GM19099 (cell line): ENCODE data around the gene ATF5.

ENCODE experiments used
- POLR2A ChIP-seq: IDR thresholded peaks from 3 replicates; pipeline ENCODE4 v1.6.1; 2011; ENCODE audit warnings: low read depth; ENCODE audit not compliant: insufficient read length; ENCODE audit errors: extremely low read depth

The ATF5 gene, protein sequence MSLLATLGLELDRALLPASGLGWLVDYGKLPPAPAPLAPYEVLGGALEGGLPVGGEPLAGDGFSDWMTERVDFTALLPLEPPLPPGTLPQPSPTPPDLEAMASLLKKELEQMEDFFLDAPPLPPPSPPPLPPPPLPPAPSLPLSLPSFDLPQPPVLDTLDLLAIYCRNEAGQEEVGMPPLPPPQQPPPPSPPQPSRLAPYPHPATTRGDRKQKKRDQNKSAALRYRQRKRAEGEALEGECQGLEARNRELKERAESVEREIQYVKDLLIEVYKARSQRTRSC

DNA sequence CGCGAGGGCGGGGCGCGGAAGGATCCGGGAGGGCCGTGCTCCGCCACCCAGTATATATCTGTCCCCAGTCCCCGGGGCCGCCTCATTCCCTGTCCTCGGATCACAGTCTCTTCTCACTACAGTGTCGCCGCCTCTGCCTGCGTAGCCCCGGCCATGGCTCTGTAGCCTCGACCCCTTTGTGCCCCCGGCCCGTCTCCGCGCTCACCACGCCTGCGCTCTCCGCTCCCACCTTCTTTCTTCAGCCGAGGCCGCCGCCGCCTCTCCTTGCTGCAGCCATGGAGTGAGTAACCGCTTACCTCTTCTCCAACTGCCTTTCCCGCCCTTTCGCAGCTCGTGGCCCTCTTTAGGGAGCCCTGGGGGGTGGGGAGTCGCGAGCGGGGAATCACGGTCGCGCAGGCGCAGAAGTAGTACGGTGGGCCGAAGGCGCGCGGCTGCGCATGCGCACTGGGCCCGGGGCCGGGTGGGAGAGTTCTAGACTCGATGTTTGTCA, at the start of gene ATF5, which contains the start of gene NUP62:
Gene ATF5, plus strand, starts transcription at position 85 of the 490 bp plus-strand sequence. CDS start 1,646 bp downstream, outside the sequence.
Gene NUP62, minus strand, starts transcription at position 384 of the 490 bp plus-strand sequence. CDS start 19,697 bp downstream, outside the sequence.
- TF ChIP-seq POLR2A: peak; percentile 90

GRCh38 chr19:49879243-49879963, 49.6 kb upstream of the ATF5 start:
- TF ChIP-seq POLR2A: no peak

- no peak for TF ChIP-seq POLR2A
These were observed 48.7 kb upstream of the ATF5 start for GRCh38 chr19:49880162-49880869.

DNA sequence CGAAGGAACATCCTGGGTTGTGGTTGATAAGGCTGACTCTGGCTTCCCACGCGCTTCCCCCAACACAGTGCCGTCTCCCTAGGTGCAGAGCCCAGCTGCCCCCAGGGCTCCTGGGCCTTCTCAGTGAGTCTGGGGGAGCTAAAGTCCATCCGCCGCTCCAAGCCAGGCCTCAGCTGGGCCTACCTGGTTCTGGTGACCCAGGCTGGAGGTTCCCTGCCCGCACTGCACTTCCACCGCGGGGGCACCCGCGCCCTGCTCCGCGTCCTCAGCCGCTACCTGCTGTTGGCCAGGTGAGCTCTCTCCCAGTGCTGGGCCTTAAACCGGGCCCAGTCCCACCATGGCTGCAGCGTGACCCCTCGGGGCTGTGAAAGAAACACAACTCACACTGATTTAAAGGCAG, 47.8 kb upstream of the ATF5 start:
- TF ChIP-seq POLR2A: no peak

GRCh38 chr19:49881672-49882394, 47.2 kb upstream of the ATF5 start:
- no peak for TF ChIP-seq POLR2A

GRCh38 chr19:49882643-49883042, 46.4 kb upstream of the ATF5 start:
- no peak for TF ChIP-seq POLR2A

DNA sequence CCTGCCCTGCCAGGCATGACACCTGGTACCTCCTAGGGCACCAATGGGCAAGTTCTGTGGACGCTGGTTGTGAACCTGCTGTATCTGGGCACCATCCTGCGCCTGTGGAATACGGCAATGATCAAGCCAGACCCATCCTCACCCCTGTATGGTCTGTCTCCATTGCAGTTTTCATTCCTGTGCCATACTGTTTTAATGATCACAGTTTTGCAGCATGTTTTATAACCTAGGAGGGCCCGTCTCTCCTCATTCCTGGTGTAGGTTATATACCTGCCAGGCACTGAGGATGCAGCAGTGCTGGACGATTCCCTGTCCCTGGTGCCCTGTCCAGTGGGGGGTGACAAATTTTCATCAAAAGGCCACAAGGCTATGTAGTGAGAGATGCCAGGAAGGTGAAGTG, 45.9 kb upstream of the ATF5 start:
- TF ChIP-seq POLR2A: no peak

DNA sequence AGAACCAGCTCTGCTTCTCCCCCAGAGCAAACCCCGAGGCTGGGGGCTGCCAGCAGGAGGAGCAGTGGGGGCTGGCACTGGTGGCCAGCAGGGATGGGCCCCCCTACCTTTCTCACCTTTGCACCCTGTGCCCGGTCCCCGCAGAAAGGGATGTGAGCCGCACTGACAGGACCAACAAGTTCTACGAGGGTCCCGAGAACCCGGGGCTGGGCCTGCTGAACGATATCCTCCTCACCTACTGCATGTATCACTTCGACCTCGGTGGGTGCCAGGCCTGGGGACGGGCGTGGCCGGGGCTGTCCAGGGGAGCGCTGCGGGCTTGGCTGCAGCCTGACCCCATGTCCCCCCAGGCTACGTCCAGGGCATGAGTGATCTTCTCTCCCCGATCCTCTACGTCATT, 44.9 kb upstream of the ATF5 start:
- no peak for TF ChIP-seq POLR2A

DNA sequence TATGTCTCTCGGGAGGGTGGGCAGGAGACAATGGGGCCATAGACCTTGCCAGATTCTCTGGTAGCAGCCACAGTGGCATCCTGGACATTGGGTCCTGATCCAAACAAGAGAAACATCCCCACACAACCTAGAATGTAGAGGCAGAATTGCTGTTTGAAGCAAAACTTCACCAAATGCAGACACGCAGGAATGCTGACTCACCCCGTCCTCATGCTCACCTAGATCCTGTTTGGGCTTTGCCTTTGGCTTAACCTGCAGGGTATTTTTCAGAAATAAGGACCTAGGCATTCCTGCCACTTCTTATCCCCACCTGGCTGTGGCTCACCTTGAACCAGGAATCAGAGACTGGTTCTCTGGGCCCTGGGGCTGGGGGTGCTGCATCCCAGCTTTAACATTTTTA, 44.2 kb upstream of the ATF5 start:
- TF ChIP-seq POLR2A: no peak

DNA sequence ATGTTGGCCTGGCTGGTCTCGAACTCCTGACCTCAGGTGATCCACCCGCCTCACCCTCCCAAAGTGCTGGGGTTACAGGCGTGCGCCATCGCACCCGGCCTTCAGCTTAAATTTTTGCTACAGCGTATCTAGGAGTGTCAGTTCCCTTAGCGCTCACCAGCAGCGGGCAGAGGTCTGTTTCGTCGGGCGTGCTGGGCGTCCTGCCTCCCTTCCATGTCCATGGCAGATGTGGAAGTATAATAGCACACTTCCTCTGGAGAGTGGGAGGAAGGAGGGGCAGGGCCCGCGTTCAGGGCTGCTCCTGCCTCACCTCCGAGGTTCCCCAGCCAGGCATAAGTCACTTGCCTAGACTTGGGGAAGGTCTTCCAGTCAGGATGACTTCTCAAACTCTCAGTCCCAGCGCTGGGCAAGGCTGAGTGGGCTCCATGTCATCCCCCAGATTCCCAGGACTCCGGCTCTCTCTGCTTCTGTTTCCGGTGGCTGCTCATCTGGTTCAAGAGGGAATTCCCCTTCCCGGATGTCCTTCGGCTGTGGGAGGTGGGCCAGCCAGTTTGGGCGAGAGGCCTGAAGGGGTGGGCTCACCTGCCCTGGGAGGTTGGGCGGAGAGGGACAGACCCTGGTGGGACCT, 41.9 kb upstream of the ATF5 start:
- no peak for TF ChIP-seq POLR2A

GRCh38 chr19:49887665-49888509, 41.1 kb upstream of the ATF5 start:
- TF ChIP-seq POLR2A: no peak

DNA sequence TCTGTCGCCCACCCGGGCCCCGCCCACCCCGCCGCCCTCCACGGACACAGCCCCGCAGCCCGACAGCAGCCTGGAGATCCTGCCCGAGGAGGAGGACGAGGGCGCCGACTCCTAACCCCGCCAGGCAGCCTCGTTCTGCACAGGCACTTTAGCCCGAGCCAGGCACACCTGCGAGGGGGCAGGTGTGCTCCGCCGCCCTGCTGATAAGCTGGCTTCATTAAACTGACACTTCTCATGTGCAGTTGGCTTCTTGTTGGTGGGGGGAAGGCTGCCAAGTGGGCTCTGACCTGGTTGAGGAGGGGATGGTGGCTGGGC, 40.5 kb upstream of the ATF5 start:
- no peak for TF ChIP-seq POLR2A

- no peak for TF ChIP-seq POLR2A
These were observed 39.8 kb upstream of the ATF5 start for GRCh38 chr19:49889038-49889686.

DNA sequence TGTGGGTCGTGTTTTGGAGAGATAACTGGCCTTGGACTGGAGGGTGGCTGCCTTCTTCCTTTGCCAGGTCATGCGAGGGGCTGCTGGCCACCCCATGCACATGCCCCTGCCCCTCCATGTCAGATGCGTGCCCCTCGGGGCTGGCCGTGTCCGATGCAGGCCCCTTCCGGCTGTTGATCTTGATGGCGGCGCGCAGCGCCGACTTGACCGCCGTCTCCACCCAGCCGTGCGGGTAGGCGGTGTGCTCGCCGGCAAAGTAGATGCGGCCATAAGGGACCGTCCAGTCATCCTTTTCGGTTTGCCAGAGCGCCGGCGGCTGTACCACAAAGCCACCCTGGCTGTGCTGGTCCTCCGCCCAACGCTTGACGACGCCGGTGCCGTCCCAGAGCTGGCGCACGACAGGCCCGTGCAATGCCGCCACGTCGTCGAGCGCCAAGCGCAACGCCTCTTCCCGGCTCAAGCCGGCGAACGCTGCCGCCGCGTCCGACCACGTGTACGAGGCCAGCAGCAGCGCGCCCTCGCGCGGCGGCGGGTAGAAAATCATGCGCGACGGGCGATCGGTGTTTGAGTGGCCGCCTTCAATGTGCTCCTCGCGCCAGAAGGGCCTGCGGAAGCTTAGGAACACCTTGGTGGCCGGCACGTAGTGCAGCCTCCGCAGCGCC, 39.2 kb upstream of the ATF5 start:
- peak; percentile 20 for TF ChIP-seq POLR2A
